NCI-H446 (cell line): ENCODE results near the gene TRIM39.
"Not testable (repeated sequence)": the region's sequence is repeated elsewhere in the genome, so short reads cannot be mapped to it uniquely, and the experiment has no call there.

Experiments used
- DNase-seq, 2 experiments: peaks; one replicate each; lab custom pipeline; 2025; lab: John Stamatoyannopoulos, UW

Gene TRIM39

DNA sequence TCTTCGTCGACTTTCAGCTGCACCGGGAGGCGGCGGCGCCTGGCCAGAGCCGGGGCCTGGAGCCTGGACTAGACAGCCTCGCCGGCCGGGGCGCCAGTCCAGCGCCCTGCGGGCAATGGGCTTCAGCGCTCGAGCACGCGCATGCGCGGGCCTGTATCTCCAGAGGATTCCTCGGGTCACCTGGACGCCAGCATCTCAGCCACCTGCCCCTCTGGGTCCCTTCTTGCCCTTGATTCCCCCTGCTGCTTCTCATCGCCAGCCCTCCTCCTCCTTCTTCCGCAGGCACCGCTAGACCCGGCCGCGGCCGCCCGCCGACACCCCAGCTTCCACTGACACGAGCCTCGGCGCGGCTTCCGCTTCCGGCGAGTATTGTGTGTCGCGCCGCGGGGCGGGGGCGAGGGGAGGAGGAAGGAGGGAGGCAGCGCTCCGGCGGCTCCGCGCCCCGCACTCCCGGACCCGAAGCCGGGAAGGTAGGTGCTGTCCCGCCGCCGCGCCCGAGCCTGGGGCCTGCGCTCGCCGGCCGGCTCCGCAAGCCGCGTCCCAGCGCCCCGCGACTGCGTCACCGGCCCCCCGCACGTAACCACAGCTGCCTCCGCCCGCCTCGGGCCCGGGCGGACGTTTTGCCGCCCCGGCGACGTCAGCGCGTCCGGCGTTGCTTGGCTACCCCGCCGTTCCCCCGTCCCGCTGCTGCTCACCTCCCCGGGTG lies at the start of gene TRIM39:
TSS of gene TRIM39 (plus strand) at position 402 of the 706 bp plus-strand sequence. CDS start 2,391 bp downstream, outside the sequence.
- peak; percentile 72 to 79 for DNase-seq

- not testable (repeated sequence) for DNase-seq
Observed at GRCh38 chr6:30280988-30281387, 45.7 kb upstream of the TRIM39 start.

GRCh38 chr6:30282522-30282921 lies 44.2 kb upstream of the TRIM39 start:
- no peak for DNase-seq

GRCh38 chr6:30283761-30284160 lies 43.0 kb upstream of the TRIM39 start:
- no peak for DNase-seq

DNA sequence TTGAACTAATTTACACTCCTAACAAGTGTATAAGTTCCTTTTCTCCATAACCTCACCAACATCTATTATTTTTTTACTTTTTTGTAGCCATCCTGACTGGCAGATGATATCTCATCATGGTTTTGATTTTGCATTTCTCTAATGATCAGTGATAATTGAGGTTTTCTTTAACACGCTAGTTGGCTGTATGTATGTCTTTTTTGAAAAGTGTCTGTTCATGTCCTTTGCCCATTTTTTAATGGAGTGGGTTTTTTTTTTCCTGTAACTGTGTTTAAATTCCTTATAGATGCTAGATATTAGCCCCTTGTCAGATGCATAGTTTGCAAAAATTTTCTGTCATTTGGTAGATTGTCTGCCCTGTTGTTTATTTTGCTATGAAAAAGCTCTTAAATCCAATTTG lies 39.6 kb upstream of the TRIM39 start:
- no peak for DNase-seq

GRCh38 chr6:30295837-30296236 lies 30.9 kb upstream of the TRIM39 start:
- DNase-seq: no peak

- no peak for DNase-seq
Observed at GRCh38 chr6:30304002-30304401, 22.7 kb upstream of the TRIM39 start.

- DNase-seq: no peak
Observed at GRCh38 chr6:30311101-30311500, 15.6 kb upstream of the TRIM39 start.

DNA sequence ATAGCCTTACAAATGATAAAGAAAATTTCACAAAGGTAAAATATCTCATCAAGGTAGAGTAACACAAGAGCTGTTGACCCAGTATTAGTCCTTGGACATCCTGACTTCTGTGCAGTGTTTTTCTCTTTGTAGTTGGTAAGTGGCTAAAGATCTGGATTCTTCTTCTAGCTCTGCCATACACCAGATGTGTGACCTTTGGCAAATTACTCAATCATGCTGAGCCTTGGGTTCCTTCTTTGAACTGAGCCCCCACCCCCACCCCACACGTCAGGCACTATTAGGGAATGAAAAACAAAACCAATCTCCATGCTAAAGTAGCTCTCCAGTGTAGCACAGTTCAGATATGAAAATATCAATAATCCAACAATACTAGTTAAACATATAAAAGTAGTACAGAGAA lies 15.1 kb upstream of the TRIM39 start:
- no peak for DNase-seq

- DNase-seq: no peak
Observed at GRCh38 chr6:30312266-30312665, 14.5 kb upstream of the TRIM39 start.

- DNase-seq: no peak
Observed at GRCh38 chr6:30312676-30313321, 13.9 kb upstream of the TRIM39 start.

DNA sequence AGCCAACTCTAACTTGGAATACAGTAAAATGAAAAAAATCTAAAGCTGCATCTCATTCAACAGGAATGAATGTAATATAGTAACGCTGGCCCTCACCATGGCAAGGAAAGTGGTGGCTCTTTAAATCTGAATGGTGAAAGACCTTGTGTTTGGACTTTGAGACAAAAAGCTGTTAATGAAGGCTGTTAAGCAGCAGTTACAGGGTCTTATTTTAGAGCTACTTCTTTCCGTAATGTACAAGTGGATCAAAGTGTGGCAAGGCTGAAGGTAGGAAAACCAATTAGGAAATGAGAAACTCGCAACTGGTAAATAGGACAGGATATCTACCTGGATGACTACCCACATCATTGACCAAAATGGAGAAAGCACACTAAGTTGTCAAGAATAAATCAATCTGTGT lies 11.6 kb upstream of the TRIM39 start:
- DNase-seq: no peak

DNA sequence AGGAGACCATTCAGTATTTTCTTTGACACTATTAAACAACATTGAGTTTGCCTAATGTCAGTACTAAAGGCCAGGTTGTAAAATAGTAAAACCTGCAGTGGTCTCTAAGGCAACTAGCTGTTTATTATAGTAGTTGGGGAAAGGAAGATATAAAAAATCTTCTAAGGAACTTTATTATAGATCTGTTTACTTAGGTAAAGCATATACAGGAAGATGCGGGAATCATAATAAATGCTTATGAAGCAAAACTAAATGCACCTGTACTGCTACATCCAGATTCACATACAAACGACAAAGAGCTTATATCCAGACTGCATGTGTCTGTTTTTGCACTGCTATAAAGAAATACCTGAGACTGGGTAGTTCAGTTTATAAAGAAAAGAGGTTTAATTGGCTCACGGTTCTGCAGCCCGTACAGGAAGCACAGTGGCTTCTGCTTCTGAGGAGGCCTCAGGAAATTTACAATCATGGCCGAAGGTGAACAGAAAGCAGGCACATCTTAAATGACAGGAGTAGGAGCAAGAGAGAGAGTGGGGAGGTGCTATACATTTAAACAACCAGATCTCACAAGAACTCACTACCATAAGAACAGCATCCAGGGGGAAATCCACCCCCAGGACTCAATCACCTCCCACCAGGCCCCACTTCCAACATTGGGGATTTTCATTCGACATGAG lies 8.7 kb upstream of the TRIM39 start:
- no peak for DNase-seq

DNA sequence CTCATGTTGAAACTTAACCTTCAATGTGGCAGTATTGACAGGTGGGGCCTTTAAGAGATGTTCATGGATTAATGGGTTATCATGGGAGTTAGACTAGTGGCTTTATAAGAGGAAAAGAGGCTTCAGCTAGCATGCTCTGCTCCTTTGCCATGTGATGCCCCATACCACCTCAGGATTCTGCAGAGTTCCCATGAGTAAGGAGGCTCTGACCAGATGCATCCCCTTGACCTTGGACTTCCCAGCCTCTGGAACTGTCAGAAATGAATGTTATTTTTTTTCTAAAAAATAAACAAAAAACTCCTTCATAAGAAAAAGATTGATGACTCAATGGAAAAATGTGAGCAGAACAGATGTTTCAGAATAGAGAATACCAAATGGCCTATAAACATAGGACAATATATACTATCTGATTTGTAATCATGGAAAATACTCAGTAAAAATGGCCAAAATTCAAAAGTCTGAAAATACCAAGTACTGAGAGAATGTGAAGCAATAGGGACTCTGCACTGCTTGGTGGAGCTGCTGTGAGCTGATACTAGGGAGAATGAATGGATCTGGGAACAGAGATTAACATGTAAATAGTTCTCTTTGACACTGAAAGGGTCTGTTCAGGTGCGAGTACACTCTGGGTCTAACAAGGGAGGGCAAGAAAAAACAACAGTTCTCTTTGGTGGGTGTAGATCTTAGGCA lies 7.4 kb upstream of the TRIM39 start:
- DNase-seq: no peak

DNA sequence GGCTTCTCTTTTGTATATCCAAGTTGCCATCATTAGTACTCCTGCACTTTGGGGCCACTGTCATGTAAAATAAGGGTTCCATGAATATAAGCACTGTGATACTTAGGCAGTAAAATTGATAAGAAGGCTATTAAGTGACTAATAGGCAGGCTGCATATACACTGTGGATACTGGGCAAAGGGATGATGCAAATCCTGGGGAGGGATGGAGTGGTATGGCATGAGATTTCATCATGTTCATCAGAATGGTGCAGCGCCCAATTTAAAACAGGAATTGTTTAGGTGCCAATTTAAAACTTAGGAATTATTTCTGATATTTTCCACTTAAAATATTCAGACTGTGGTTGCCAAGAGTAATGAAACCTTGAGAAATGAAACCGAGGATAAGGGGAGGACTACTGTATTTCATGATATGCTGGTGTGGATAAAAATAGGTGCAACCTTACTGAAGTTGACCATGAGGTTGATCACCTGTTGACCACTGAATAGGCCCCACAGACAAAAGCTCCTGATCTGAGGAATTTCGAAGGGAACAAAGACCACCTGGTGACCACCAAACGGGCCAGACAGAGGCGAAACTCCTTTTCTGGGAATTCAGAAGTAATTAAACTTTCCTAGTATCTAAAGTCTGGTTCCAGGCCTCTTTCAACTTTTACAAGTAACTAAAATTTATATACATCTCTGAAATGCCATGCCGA lies 4.9 kb upstream of the TRIM39 start:
- DNase-seq: no peak

DNA sequence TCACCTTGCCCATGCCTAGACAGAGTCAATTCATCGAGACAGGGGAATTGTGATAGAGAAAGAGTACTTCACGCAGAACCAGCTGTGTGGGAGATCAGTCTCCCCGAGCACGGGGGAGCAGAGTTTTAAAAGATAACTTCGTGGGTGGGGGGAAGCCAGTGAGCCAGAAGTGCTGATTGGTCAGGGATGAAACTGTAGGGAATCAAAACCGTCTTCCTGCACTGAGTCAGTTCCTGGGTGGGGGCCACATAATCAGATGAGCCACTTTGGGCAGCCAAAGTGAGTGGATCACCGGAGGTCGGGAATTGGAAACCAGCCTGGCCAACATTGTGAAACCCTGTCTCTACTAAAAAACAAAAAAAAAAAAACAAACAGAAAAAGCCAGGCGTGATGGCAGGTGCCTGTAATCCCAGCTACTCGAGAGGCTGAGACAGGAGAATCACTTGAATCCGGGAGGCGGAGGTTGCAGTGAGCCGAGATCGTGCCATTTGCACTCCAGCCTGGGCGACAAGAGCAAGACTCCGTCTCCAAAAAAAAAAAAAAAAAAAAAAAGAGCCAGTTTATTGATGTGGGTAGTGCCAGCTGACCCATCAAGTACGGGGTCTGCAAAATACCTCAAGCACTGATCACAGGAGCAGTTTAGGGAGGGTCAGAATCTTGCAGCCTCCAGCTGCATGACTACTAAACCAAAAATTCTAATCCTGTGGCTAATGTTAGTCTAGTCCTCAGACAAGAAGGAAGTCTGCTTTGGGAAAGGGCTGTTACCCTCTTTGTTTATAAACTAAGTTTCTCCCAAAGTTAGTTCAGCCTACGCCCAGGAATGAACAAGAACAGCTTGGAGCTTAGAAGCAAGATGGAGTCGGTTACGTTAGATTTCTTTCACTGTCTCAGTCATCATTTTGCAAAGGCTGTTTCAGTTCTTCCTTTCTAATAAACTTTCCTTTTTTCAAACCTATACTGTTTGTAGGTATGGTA lies 3.9 kb upstream of the TRIM39 start:
- no peak for DNase-seq

- no peak for DNase-seq
Observed at GRCh38 chr6:30323806-30324205, 2.9 kb upstream of the TRIM39 start.

DNA sequence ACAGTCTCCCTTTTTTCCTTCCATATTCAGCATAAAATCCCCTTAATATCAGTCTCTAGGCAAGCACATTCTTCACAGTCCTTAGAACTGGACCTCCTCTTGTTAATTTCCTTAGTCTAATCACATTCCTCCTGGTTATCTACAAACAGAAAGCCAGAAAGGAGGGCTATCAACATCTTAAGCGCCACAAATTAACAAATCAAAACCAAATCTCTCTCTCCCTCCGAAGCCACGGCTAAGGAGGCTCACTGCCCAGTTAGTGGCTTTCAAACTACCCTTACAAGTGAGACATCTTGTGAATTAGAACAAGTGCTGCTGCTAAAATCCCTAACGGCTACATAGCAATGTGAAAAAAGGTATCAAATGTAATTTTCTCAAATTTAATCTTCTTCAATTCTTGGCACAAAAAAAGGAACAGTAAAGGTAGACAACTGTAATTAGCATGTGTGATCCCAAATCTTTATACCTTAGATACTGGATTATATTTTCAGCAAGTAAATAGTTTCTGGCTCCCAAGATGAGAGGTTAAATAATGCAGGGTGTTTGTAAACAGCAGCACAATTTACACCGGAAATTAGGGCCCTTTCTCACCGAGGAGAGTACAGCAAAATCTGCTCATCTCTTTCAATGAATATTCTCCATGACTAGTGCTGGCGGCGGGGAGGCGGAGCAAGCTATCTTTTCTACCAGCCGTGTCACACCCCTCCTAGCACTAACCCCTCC lies 1.4 kb upstream of the TRIM39 start:
- DNase-seq: peak in 1 of 2 experiments; percentile 33

- peak; percentile 72 to 78 for DNase-seq
Observed at GRCh38 chr6:30325873-30326525, 728 bp upstream of the TRIM39 start.
